DOHH2 (cell line): ENCODE measurements around the gene UTY.

Experiments
- H3F3A ChIP-seq: fragments of 200-600 bp; sonication (generic), shearing (Covaris generic); 2 replicates; pipeline ENCODE4 v1.6.0; 2016; ENCODE audit warnings: antibody characterized with exemption, mild to moderate bottlenecking; ENCODE audit not compliant: control insufficient read depth, insufficient read depth
- H3K27ac ChIP-seq: fragments of 200-600 bp; sonication (generic); 2 replicates; pipeline ENCODE4 v1.5.1; 2014; ENCODE audit warnings: low read depth, mild to moderate bottlenecking, low read length, moderate library complexity
- H3K27me3 ChIP-seq: fragments of 200-600 bp; sonication (generic); 2 replicates; pipeline ENCODE4 v1.6.1; 2014; ENCODE audit warnings: mild to moderate bottlenecking, low read length, mixed read lengths; ENCODE audit not compliant: control insufficient read depth
- H3K36me3 ChIP-seq: fragments of 200-600 bp; sonication (generic); 2 replicates; pipeline ENCODE4 v1.6.1; 2014; ENCODE audit warnings: mild to moderate bottlenecking, low read length, moderate library complexity, mixed read lengths; ENCODE audit not compliant: control insufficient read depth
- H3K4me1 ChIP-seq: fragments of 200-600 bp; sonication (generic); 2 replicates; pipeline ENCODE4 v1.6.1; 2014; ENCODE audit warnings: mild to moderate bottlenecking, low read length, mixed read lengths; ENCODE audit not compliant: control insufficient read depth
- H3K4me2 ChIP-seq: fragments of 200-600 bp; sonication (generic); 2 replicates; pipeline ENCODE4 v1.6.0; 2014; ENCODE audit warnings: mild to moderate bottlenecking, low read length, moderate library complexity
- H3K4me3 ChIP-seq: fragments of 200-600 bp; sonication (generic); 2 replicates; pipeline ENCODE4 v1.5.1; 2014; ENCODE audit warnings: mild to moderate bottlenecking, low read length, mixed read lengths
- H3K79me2 ChIP-seq: fragments of 200-600 bp; sonication (generic); 2 replicates; pipeline ENCODE4 v1.6.1; 2014; ENCODE audit warnings: mild to moderate bottlenecking, low read length, mixed read lengths; ENCODE audit not compliant: control insufficient read depth
- H3K9me2 ChIP-seq: fragments of 200-600 bp; sonication (generic); replicated peaks from 2 replicates; pipeline ENCODE4 v1.6.1; 2014; ENCODE audit warnings: mild to moderate bottlenecking, low read length, mixed read lengths; ENCODE audit not compliant: control insufficient read depth
- H3K9me3 ChIP-seq: fragments of 200-600 bp; sonication (generic); 2 replicates; pipeline ENCODE4 v1.6.1; 2014; ENCODE audit warnings: antibody characterized with exemption, low read length, mixed read lengths; ENCODE audit not compliant: control insufficient read depth, insufficient read depth
- H4K20me1 ChIP-seq: fragments of 200-600 bp; sonication (generic); 2 replicates; pipeline ENCODE4 v1.6.0; 2014; ENCODE audit warnings: low read depth, mild to moderate bottlenecking, antibody characterized with exemption, low read length, moderate library complexity; ENCODE audit not compliant: control insufficient read depth, insufficient read depth
- CTCF ChIP-seq: fragments of 200-600 bp; sonication (generic); IDR thresholded peaks from one replicate; pipeline ENCODE4 v1.5.1; 2014; ENCODE audit warnings: antibody characterized with exemption, mild to moderate bottlenecking, low read depth, low read length; ENCODE audit not compliant: poor library complexity, severe bottlenecking
- EZH2phosphoT487 ChIP-seq: fragments of 200-600 bp; sonication (generic); IDR thresholded peaks from 2 replicates; pipeline ENCODE4 v1.6.1; 2017; ENCODE audit warnings: borderline replicate concordance, mild to moderate bottlenecking, antibody characterized with exemption, low read length, moderate library complexity, mixed read lengths

The UTY gene

DNA sequence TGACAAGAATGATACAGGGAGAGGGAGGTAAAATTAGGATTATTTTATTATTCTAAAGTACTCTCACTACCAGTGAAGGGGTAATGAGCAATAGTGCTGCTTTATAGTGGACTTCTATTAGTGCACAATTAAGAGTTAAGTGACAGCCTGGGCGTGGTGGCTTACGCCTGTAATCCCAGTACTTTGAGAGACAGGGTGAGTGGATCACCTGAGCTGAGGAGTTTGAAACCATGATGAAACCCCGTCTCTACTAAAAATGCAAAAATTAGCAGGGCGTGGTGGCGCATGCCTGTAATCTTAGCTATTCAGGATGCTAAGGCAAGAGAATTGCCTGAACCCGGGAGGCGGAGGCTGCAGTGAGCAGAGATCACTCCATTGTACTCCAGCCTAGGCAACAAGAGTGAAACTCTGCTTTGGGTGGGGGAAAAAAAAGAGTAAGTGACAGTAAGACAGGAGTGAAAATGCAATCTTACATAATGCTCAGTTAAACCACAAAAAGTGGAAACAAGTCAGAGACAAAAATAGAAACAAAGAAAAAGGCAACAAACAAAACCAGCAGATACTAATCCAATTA is 98.6 kb downstream of the UTY start:
- peak overlapping the region; percentile 73 for H3K27ac ChIP-seq
- TF ChIP-seq CTCF = no peak
- TF ChIP-seq EZH2phosphoT487 = no peak
- peaks cover 18% of the 10 kb centered on the region for H3K36me3 ChIP-seq
- peak overlapping the region; percentile 52 for H3K4me3 ChIP-seq
- peak overlapping the region; percentile 63 for H3K4me2 ChIP-seq
- H3K79me2 ChIP-seq = peaks cover 15% of the 10 kb centered on the region
- peaks cover 76% of the 10 kb centered on the region for H3K4me1 ChIP-seq
- H4K20me1 ChIP-seq = no peaks in the 10 kb centered on the region
- H3K9me3 ChIP-seq = no peaks in the 10 kb centered on the region
- H3K9me2 ChIP-seq = no peaks in the 10 kb centered on the region
- no peaks in the 10 kb centered on the region for H3K27me3 ChIP-seq
- H3F3A ChIP-seq = peaks cover 12% of the 10 kb centered on the region; the same call in 1 of the 2 replicates

- peak overlapping the region; percentile 88 for H3K4me2 ChIP-seq
- peak overlapping the region; percentile 100 for H3K27ac ChIP-seq
- peak overlapping the region; percentile 70 for H3K4me3 ChIP-seq
Observed at GRCh38 chrY:13370868-13371800, 108.7 kb downstream of the UTY start.

GRCh38 chrY:13370245-13370644 is 109.6 kb downstream of the UTY start:
- Histone ChIP-seq H3K27ac (peak overlapping the region; percentile 100), H3K9me3 (no peaks in the 10 kb centered on the region), H3K36me3 (peaks cover 26% of the 10 kb centered on the region), H3K4me1 (peaks cover 88% of the 10 kb centered on the region), H3K9me2 (no peaks in the 10 kb centered on the region), H3F3A (peaks cover 33% of the 10 kb centered on the region), H3K4me3 (peak overlapping the region; percentile 70), H3K79me2 (peaks cover 23% of the 10 kb centered on the region), H3K27me3 (no peaks in the 10 kb centered on the region), H3K4me2 (peak overlapping the region; percentile 88), H4K20me1 (no peaks in the 10 kb centered on the region)
- TF ChIP-seq EZH2phosphoT487 (no peak), CTCF (no peak)

More at GRCh38 chrY:13370868-13371800, 108.7 kb downstream of the UTY start:
- Histone ChIP-seq H3K27me3 (no peaks in the 10 kb centered on the region), H3F3A (peaks cover 33% of the 10 kb centered on the region), H3K9me3 (no peaks in the 10 kb centered on the region), H3K36me3 (peaks cover 25% of the 10 kb centered on the region), H3K4me1 (peaks cover 92% of the 10 kb centered on the region), H3K79me2 (peaks cover 20% of the 10 kb centered on the region), H3K9me2 (no peaks in the 10 kb centered on the region), H4K20me1 (no peaks in the 10 kb centered on the region)
- no peak for TF ChIP-seq EZH2phosphoT487
- TF ChIP-seq CTCF = no peak
